H1 (cell line): ENCODE measurements around the gene RHOBTB3. TPM values are rescaled to one million over a fixed set of nuclear protein-coding genes. Genes with fewer than 3 reads are reported as not detected.

Experiments
- CTCF ChIA-PET: fragments of 300-600 bp; sonication (Branson Sonifier 250); formaldehyde crosslinking; loops from one replicate; lab custom pipeline; 2021; ENCODE audit not compliant: partially characterized antibody; lab: Charles Lee
- POLR2A ChIA-PET: fragments of 300-600 bp; sonication (Branson Sonifier 250); formaldehyde crosslinking; loops from one replicate; lab custom pipeline; 2021; ENCODE audit warnings: inconsistent platforms; ENCODE audit not compliant: partially characterized antibody; lab: Charles Lee
- DNase-seq, 2 experiments: peaks; one replicate each; pipeline versions ENCODE4 v3.0.0 to v3.0.0-alpha.2; 2010 to 2022; ENCODE audit warnings: low spot score in 2 of 2, low read depth in 1 of 2, mixed read lengths in 1 of 2
- FAIRE-seq: peaks from 2 replicates; lab custom pipeline; 2011; peaks lifted over from hg19 to GRCh38; lab: Jason Lieb, UNC
- H2AFZ ChIP-seq: 2 replicates; pipeline ENCODE4 v1.8.1; 2012; ENCODE audit warnings: low read length, inconsistent platforms
- H2AK5ac ChIP-seq: 2 replicates; pipeline ENCODE4 v1.6.1; 2013; ENCODE audit warnings: low read depth, low read length
- H2BK120ac ChIP-seq: replicated peaks from 2 replicates; pipeline ENCODE3; 2013; ENCODE audit warnings: low read depth, low read length, inconsistent platforms
- H2BK12ac ChIP-seq: 2 replicates; pipeline ENCODE4 v1.6.1; 2013; ENCODE audit warnings: low read depth, low read length
- H2BK15ac ChIP-seq: 2 replicates; pipeline ENCODE4 v1.6.1; 2013; ENCODE audit warnings: low read length
- H2BK20ac ChIP-seq: 2 replicates; pipeline ENCODE4 v1.6.1; 2013; ENCODE audit warnings: low read length
- H2BK5ac ChIP-seq: 2 replicates; pipeline ENCODE4 v1.6.1; 2013; ENCODE audit warnings: low read depth, low read length
- H3K14ac ChIP-seq: 2 replicates; pipeline ENCODE4 v1.6.1; 2013; ENCODE audit warnings: inconsistent platforms; ENCODE audit not compliant: insufficient read length
- H3K18ac ChIP-seq: 2 replicates; pipeline ENCODE4 v1.6.1; 2013; ENCODE audit warnings: low read length; ENCODE audit errors: extremely low read depth
- H3K23ac ChIP-seq: 2 replicates; pipeline ENCODE4 v1.6.1; 2013; ENCODE audit warnings: inconsistent platforms; ENCODE audit not compliant: insufficient read length
- H3K23me2 ChIP-seq: 2 replicates; pipeline ENCODE4 v1.6.1; 2013; ENCODE audit warnings: low read depth, low read length
- H3K27ac ChIP-seq: 2 replicates; pipeline ENCODE4 v1.6.1; 2011; ENCODE audit warnings: low read depth, low read length, inconsistent platforms
- H3K27me3 ChIP-seq, 4 experiments: replicated peaks in 1 of 4; 1 replicate in 1 of 4; 2 replicates in 3 of 4; pipeline versions ENCODE4 v1.6.1 to v1.8.1; 2011 to 2013; ENCODE audit warnings: low read length in 3 of 4, mild to moderate bottlenecking in 3 of 4, inconsistent platforms in 2 of 4, mixed read lengths in 2 of 4, moderate library complexity in 1 of 4; ENCODE audit not compliant: control insufficient read depth in 3 of 4, insufficient read depth in 3 of 4; ENCODE audit errors: extremely low read depth in 1 of 4
- H3K36me3 ChIP-seq, 4 experiments: 2 replicates each; pipeline versions ENCODE4 v1.6.1 to v1.8.1; 2011 to 2013; ENCODE audit warnings: mild to moderate bottlenecking in 4 of 4, low read length in 3 of 4, moderate library complexity in 2 of 4, control low read depth in 1 of 4, inconsistent platforms in 1 of 4; ENCODE audit not compliant: insufficient read depth in 4 of 4, control insufficient read depth in 2 of 4
- H3K4ac ChIP-seq: replicated peaks from 2 replicates; pipeline ENCODE3; 2013; ENCODE audit warnings: low read length, low read depth, mixed read lengths, inconsistent platforms; ENCODE audit not compliant: insufficient read length
- H3K4me1 ChIP-seq, 4 experiments: replicated peaks in 1 of 4; 1 replicate in 1 of 4; 2 replicates in 3 of 4; pipeline versions ENCODE4 v1.6.1 to v1.8.1; 2011 to 2013; ENCODE audit warnings: low read length in 3 of 4, inconsistent platforms in 2 of 4, mixed read lengths in 1 of 4; ENCODE audit not compliant: insufficient read depth in 4 of 4, control insufficient read depth in 3 of 4
- H3K4me2 ChIP-seq, 2 experiments: 2 replicates each; pipeline versions ENCODE4 v1.6.1 to v1.8.1; 2011 to 2013; ENCODE audit warnings: low read depth in 2 of 2, low read length in 2 of 2, control low read depth in 1 of 2, inconsistent platforms in 1 of 2, mild to moderate bottlenecking in 1 of 2; ENCODE audit not compliant: insufficient read depth in 1 of 2
- H3K4me3 ChIP-seq, 4 experiments: fragments of 200-600, 300-600 bp in 1 of 4; sonication (generic), shearing (Covaris generic), sonication (Bioruptor Twin) in 1 of 4; 2 replicates each; pipeline versions ENCODE4 v1.5.1 to v1.8.1; 2011 to 2016; ENCODE audit warnings: low read length in 4 of 4, low read depth in 3 of 4, control low read depth in 2 of 4, inconsistent platforms in 2 of 4, mild to moderate bottlenecking in 2 of 4, mixed read lengths in 1 of 4, moderate library complexity in 1 of 4; ENCODE audit not compliant: insufficient read depth in 2 of 4; ENCODE audit errors: extremely low read depth in 1 of 4
- H3K56ac ChIP-seq: replicated peaks from 2 replicates; pipeline ENCODE3; 2013; ENCODE audit warnings: low read depth, mild to moderate bottlenecking, mixed read lengths, low read length, inconsistent platforms; ENCODE audit not compliant: insufficient read length
- H3K79me1 ChIP-seq: 2 replicates; pipeline ENCODE4 v1.6.1; 2013; ENCODE audit warnings: low read depth, low read length, control low read depth
- H3K79me2 ChIP-seq, 2 experiments: 2 replicates each; pipeline versions ENCODE4 v1.6.1 to v1.8.1; 2012 to 2013; ENCODE audit warnings: low read length in 2 of 2, mild to moderate bottlenecking in 2 of 2, inconsistent platforms in 1 of 2; ENCODE audit not compliant: insufficient read depth in 2 of 2, control insufficient read depth in 1 of 2
- H3K9ac ChIP-seq, 4 experiments: replicated peaks in 1 of 4; 1 replicate in 1 of 4; 2 replicates in 3 of 4; pipeline versions ENCODE4 v1.6.1 to v1.8.1; 2011 to 2013; ENCODE audit warnings: low read depth in 3 of 4, low read length in 3 of 4, control low read depth in 2 of 4, mild to moderate bottlenecking in 2 of 4, moderate library complexity in 2 of 4, inconsistent platforms in 1 of 4; ENCODE audit errors: extremely low read depth in 1 of 4
- H3K9me3 ChIP-seq, 2 experiments: 2 replicates each; pipeline versions ENCODE4 v1.6.1 to v1.8.1; 2012 to 2013; ENCODE audit warnings: mild to moderate bottlenecking in 2 of 2, moderate library complexity in 2 of 2, control low read depth in 1 of 2, inconsistent platforms in 1 of 2, low read depth in 1 of 2, low read length in 1 of 2, mixed read lengths in 1 of 2; ENCODE audit not compliant: insufficient read depth in 2 of 2
- H4K20me1 ChIP-seq, 2 experiments: replicated peaks in 1 of 2; 2 replicates each; pipeline versions ENCODE3 to v1.8.1; 2011 to 2013; ENCODE audit warnings: inconsistent platforms in 2 of 2, low read length in 2 of 2, mild to moderate bottlenecking in 1 of 2; ENCODE audit not compliant: insufficient read depth in 2 of 2, control insufficient read depth in 1 of 2
- H4K5ac ChIP-seq: 2 replicates; pipeline ENCODE4 v1.6.1; 2013; ENCODE audit warnings: low read length, low read depth, mixed read lengths, inconsistent platforms; ENCODE audit not compliant: insufficient read length
- H4K8ac ChIP-seq: 2 replicates; pipeline ENCODE4 v1.8.0; 2013; ENCODE audit warnings: mild to moderate bottlenecking, moderate library complexity, low read length, inconsistent platforms; ENCODE audit not compliant: insufficient read depth; ENCODE audit errors: extremely low read depth
- H4K91ac ChIP-seq: replicated peaks from 2 replicates; pipeline ENCODE3; 2013; ENCODE audit warnings: low read length, mixed read lengths, inconsistent platforms; ENCODE audit not compliant: insufficient read length
- CTBP2 ChIP-seq: IDR thresholded peaks from 2 replicates; pipeline ENCODE4 v1.7.0; 2011; ENCODE audit warnings: borderline replicate concordance, mild to moderate bottlenecking, moderate library complexity, mixed read lengths, low read length; ENCODE audit not compliant: insufficient read depth, insufficient read length
- SIN3A ChIP-seq, 2 experiments: IDR thresholded peaks in 1 of 2; conservative IDR thresholded peaks in 1 of 2; 2 replicates each; pipeline ENCODE4 v1.6.1; 2011 to 2012; ENCODE audit warnings: low read length in 2 of 2, improper control_type of control experiment in 1 of 2, low read depth in 1 of 2, mild to moderate bottlenecking in 1 of 2
- WGBS, 2 experiments: shearing (Covaris generic) in 1 of 2; methylation state at CpG; one replicate each; pipeline versions ENCODE4 v1.1.6 to v1.1.7; 2013 to 2015; ENCODE audit warnings: low lambda C conversion rate in 2 of 2, mixed read lengths in 2 of 2, inconsistent platforms in 1 of 2, low coverage in 1 of 2, missing lambda C conversion rate in 1 of 2; ENCODE audit not compliant: insufficient replicate concordance in 2 of 2, insufficient coverage in 1 of 2, insufficient read length in 1 of 2; ENCODE audit errors: extremely low coverage in 1 of 2, missing lambda C conversion rate in 1 of 2; 5-methylcytosine and 5-hydroxymethylcytosine counted together
- polyA plus RNA-seq, 7 experiments: library from polyadenylated mRNA; depleted of rRNA in 3 of 7; stranded (reverse) in 5 of 7; unstranded in 2 of 7; fragments of >200 nt in 5 of 7; fragments of 200-250 nt in 2 of 7; gene quantifications; 1 replicate in 5 of 7; 2 replicates in 1 of 7; 4 replicates in 1 of 7; pipeline versions ENCODE4 v1.2.1 to v1.2.3, GENCODE V29; 2011 to 2013; ENCODE audit warnings: missing spikeins in 2 of 7, mixed read lengths in 2 of 7
- total RNA-seq: library from RNA; stranded (reverse); fragmentation: NEBNext Ultra II Directional; extraction: Animal tissue kit (Norgen Biotek cat#: 25700); gene quantifications from 2 replicates; pipeline ENCODE4 v1.2.1, GENCODE V29; 2021

The RHOBTB3 gene
- total and polyA plus RNA-seq, 2 of the 8 experiments (the other 6 are each of a cell fraction or from before 2014, with no cell fraction given): 8.2 to 17.5 TPM

- TF ChIP-seq CTBP2: no peak
- no peak for TF ChIP-seq SIN3A (conservative IDR thresholded peaks at IDR 0.05 in 1 of 2, IDR thresholded peaks at IDR 0.05 in 1 of 2; ENCODE audit: low read depth in 1 of 2, low read length in 2 of 2)
- Histone ChIP-seq H3K9me3 (no peaks in the 10 kb centered on the region), H2BK15ac (no peak overlapping the region), H3K79me2 (no peaks in the 10 kb centered on the region), H2BK12ac (no peak overlapping the region), H3K56ac (no peak overlapping the region), H3K14ac (no peak overlapping the region), H3K4me3 (no peak overlapping the region), H3K4ac (no peak overlapping the region), H4K91ac (no peak overlapping the region), H3K79me1 (no peaks in the 10 kb centered on the region), H4K8ac (no peak overlapping the region), H2BK120ac (no peak overlapping the region), H3K4me1 (no peaks in the 10 kb centered on the region), H2AFZ (no peak overlapping the region), H3K36me3 (no peaks in the 10 kb centered on the region), H3K18ac (no peak overlapping the region), H3K27me3 (peaks cover 0 to 1% (median 0%) of the 10 kb centered on the region in 4 experiments; a peak in 1 of 7 replicates), H2BK5ac (no peak overlapping the region), H2AK5ac (no peak overlapping the region), H3K23ac (no peak overlapping the region), H4K5ac (no peak overlapping the region), H4K20me1 (no peaks in the 10 kb centered on the region), H3K23me2 (no peaks in the 10 kb centered on the region), H2BK20ac (no peak overlapping the region), H3K4me2 (no peak overlapping the region), H3K27ac (no peak overlapping the region), H3K9ac (no peak overlapping the region)
- DNase-seq (no peak), FAIRE-seq (no peak)
- ChIA-PET POLR2A (no interaction called here), CTCF (interaction anchor here (0.6 to 4.1 kb wide), 13 partner anchors 9 to 124 kb away, joined by 3 to 16 read pairs (median 4); no protein-coding TSS in a partner anchor)
- 87% methylated on average over 9 of the region's 9 CpGs; no CpG with 5 or more reads in 1 of the 2 experiments for WGBS, 2 experiments
Observed at GRCh38 chr5:95768731-95769130, 37.6 kb downstream of the RHOBTB3 start.
